ENCODE results near the gene RTN4.

DNA sequence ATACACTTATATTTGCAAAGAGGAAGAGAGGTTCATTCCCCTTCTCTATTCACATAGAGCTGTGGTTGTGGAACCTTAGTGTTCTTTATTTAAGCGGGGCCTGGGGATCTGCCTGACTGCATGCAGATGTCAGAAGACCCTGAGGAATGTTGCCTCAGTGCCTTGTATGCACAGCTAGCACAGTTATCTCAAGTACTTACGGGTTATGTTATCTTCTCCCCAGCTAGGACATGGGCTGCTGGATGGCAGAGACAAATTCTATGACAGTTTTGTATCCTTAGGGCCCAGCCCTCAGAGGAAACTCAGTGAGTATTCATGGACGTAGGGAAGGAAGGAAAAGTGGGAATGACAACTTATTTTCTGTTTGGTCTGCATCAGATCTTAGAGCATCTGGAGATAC is 37.7 kb upstream of the RTN4 start:
- TF ChIP-seq, protein P1, sequence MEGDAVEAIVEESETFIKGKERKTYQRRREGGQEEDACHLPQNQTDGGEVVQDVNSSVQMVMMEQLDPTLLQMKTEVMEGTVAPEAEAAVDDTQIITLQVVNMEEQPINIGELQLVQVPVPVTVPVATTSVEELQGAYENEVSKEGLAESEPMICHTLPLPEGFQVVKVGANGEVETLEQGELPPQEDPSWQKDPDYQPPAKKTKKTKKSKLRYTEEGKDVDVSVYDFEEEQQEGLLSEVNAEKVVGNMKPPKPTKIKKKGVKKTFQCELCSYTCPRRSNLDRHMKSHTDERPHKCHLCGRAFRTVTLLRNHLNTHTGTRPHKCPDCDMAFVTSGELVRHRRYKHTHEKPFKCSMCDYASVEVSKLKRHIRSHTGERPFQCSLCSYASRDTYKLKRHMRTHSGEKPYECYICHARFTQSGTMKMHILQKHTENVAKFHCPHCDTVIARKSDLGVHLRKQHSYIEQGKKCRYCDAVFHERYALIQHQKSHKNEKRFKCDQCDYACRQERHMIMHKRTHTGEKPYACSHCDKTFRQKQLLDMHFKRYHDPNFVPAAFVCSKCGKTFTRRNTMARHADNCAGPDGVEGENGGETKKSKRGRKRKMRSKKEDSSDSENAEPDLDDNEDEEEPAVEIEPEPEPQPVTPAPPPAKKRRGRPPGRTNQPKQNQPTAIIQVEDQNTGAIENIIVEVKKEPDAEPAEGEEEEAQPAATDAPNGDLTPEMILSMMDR (IDR thresholded peaks at IDR 0.05) = no peak
- TF ChIP-seq POLR2A (IDR thresholded peaks at IDR 0.05) = no peak

Data from body of pancreas (tissue), 4 donors.